Stomach (tissue), 9 donors: ENCODE measurements around the gene NXPH3. TPM values are rescaled to one million over a fixed set of nuclear protein-coding genes. Genes with fewer than 3 reads are reported as not detected.

ENCODE experiments used
- DNase-seq, 2 donors: peaks; one replicate each; pipeline versions ENCODE4 v3.0.0 to v3.0.0-alpha.2; 2013 to 2019
- H3K27ac ChIP-seq, 5 donors: fragments of 200-600 bp in 4 of 5; sonication (generic) in 4 of 5; one replicate each; pipeline ENCODE4 v1.5.1; 2013 to 2019; ENCODE audit warnings: mild to moderate bottlenecking in 1 of 5, moderate library complexity in 1 of 5
- H3K27me3 ChIP-seq, 3 donors: fragments of 200-600 bp; sonication (generic); one replicate each; pipeline ENCODE4 v1.5.1; 2017 to 2019; ENCODE audit warnings: mixed run types in 1 of 3
- H3K36me3 ChIP-seq, 4 donors: fragments of 200-600 bp; sonication (generic); 1 replicate in 3 of 4; 2 replicates in 1 of 4; pipeline ENCODE4 v1.5.1; 2016 to 2019
- H3K4me1 ChIP-seq, 4 donors: fragments of 200-600 bp; sonication (generic); one replicate each; pipeline ENCODE4 v1.5.1; 2016 to 2019
- H3K4me3 ChIP-seq, 4 donors: fragments of 200-600 bp; sonication (generic) in 3 of 4; one replicate each; pipeline ENCODE4 v1.5.1; 2016 to 2019; ENCODE audit warnings: mild to moderate bottlenecking in 1 of 4
- H3K9me3 ChIP-seq, 4 donors: fragments of 200-600 bp; sonication (generic); one replicate each; pipeline ENCODE4 v1.5.1; 2016 to 2019
- EP300 ChIP-seq: sonication (generic); formaldehyde crosslinking; IDR thresholded peaks from one replicate; pipeline ENCODE4 v1.6.1; 2017; ENCODE audit warnings: antibody characterized with exemption
- POLR2A ChIP-seq, 4 donors: fragments of 450-650 bp; IDR thresholded peaks; one replicate each; pipeline ENCODE4 v1.6.1; 2016; ENCODE audit warnings: antibody characterized with exemption in 4 of 4, control low read depth in 2 of 4, mild to moderate bottlenecking in 1 of 4, moderate library complexity in 1 of 4
- POLR2AphosphoS5 ChIP-seq, 3 donors: sonication (generic); formaldehyde crosslinking; IDR thresholded peaks; one replicate each; pipeline ENCODE4 v1.6.1; 2016; ENCODE audit warnings: antibody characterized with exemption in 3 of 3
- WGBS, 5 donors: extraction: QIAGEN DNeasy Blood & Tissue Kit in 3 of 5; methylation state at CpG; one replicate each; pipeline versions ENCODE4 v1.1.5 to v1.1.7; 2013 to 2018; 5-methylcytosine and 5-hydroxymethylcytosine counted together
- intact Hi-C: fragments of 100-400 bp; cut with DNase I; formaldehyde crosslinking; loops from one replicate; pipeline ENCODE4 v1.15.1; 2023; ENCODE audit warnings: low total_unique reads
- polyA plus RNA-seq, 3 donors: library from polyadenylated mRNA; stranded (reverse); fragments of 200-250 nt; gene quantifications; one replicate each; pipeline ENCODE4 v1.2.3, GENCODE V29; 2013
- total RNA-seq, 5 donors: library from RNA; depleted of rRNA; stranded (reverse); fragments of >200 nt; gene quantifications; one replicate each; pipeline versions ENCODE4 v1.1.0 to v1.2.3, GENCODE V29; 2014 to 2016
- TF ChIP-seq, protein P1 (sequence below), 7 experiments: fragments of 450-650 bp in 4 of 7; fragments of 200-600 bp in 3 of 7; sonication (generic) in 3 of 7; IDR thresholded peaks; one replicate each; pipeline ENCODE4 v1.5.1; 2016 to 2019; ENCODE audit warnings: antibody characterized with exemption in 7 of 7, control low read depth in 2 of 7, mild to moderate bottlenecking in 1 of 7
- donor health status: healthy with polysubstance abuse.
- donor health status: Bipolar disorder and iron deficiency.
- donor health status: healthy.

Gene NXPH3
- total and polyA plus RNA-seq, 8 donors = 0.50 to 10.7 (median 1.1) TPM; not detected in 2

DNA sequence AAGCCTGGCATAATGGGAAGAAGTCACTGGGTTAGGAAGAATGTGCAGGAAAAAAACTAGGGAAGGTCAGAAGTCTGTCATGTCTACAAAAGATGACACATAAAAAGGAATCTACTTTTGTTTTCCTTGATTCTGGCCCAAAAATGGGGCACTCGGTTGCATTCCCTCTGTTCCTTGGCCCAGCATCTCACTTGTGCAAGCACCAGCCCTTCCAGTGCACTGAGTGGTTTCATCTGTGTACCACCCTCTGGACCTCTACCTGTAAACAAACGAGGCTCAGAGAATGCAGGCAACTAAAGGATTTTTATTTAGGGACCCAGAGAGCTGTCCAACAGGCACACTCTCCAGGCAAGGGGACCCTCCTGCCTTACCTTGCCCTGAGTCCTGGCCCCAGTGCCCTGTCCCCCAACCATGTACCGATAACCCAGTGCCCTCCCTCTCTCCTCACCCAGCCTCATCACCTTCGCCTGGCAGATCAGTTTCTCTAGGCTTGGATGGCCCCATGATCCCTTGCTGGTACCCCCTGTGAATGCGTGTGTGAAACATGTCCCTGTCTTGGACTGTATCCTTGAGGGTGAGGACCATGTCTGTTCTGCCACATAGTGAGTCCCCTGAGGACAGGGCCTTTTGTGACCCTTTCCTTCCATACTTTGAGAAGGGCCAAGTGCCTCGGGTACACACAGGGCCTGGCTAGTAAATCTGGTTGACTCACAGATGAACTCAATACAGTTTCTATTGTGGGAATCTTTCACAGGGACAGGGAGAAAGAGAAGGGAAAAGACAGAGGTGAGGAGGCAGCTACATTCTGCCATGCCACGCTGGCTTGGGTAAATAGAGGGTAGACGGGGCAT, 13.3 kb downstream of the NXPH3 start:
- Histone ChIP-seq H3K27me3 (no peaks in the 10 kb centered on the region), H3K4me3 (no peak overlapping the region), H3K4me1 (no peaks in the 10 kb centered on the region), H3K9me3 (no peaks in the 10 kb centered on the region), H3K27ac (no peak overlapping the region), H3K36me3 (peaks cover 9 to 28% (median 24%) of the 10 kb centered on the region in 4 donors)
- no peak for DNase-seq
- intact Hi-C loops = no loop called here
- TF ChIP-seq POLR2A (IDR thresholded peaks at IDR 0.05) (no peak), EP300 (no peak), POLR2AphosphoS5 (IDR thresholded peaks at IDR 0.05) (no peak)
- TF ChIP-seq, protein P1, sequence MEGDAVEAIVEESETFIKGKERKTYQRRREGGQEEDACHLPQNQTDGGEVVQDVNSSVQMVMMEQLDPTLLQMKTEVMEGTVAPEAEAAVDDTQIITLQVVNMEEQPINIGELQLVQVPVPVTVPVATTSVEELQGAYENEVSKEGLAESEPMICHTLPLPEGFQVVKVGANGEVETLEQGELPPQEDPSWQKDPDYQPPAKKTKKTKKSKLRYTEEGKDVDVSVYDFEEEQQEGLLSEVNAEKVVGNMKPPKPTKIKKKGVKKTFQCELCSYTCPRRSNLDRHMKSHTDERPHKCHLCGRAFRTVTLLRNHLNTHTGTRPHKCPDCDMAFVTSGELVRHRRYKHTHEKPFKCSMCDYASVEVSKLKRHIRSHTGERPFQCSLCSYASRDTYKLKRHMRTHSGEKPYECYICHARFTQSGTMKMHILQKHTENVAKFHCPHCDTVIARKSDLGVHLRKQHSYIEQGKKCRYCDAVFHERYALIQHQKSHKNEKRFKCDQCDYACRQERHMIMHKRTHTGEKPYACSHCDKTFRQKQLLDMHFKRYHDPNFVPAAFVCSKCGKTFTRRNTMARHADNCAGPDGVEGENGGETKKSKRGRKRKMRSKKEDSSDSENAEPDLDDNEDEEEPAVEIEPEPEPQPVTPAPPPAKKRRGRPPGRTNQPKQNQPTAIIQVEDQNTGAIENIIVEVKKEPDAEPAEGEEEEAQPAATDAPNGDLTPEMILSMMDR (IDR thresholded peaks at IDR 0.05) = no peak
- 69 to 79% (median 78%) methylated on average over 7 to 8 of the region's 8 CpGs for WGBS, 5 donors

DNA sequence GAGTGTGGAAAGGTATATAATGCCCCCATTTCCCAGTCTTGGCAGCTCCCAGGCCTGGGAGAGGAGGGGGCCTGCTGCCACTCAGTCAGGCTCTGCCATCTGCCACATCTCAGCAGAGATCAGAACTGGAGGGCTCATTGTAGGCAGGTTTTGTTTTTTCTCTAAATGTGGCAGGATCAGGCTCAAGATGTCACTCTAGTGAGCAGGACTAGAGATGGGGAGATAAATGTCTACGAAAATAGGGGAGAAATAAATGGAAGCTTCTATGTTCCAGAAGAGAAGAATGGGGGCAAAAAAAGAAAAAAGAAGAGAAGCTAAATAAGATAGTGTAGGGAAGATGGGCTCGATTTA, 13.9 kb downstream of the NXPH3 start:
- Histone ChIP-seq H3K9me3 (no peaks in the 10 kb centered on the region), H3K27ac (no peak overlapping the region), H3K36me3 (peaks cover 10 to 34% (median 29%) of the 10 kb centered on the region in 4 donors), H3K27me3 (no peaks in the 10 kb centered on the region), H3K4me1 (no peaks in the 10 kb centered on the region), H3K4me3 (no peak overlapping the region)
- DNase-seq = no peak
- TF ChIP-seq POLR2A (IDR thresholded peaks at IDR 0.05) (no peak), POLR2AphosphoS5 (IDR thresholded peaks at IDR 0.05) (no peak), EP300 (no peak)
- TF ChIP-seq, protein P1 (IDR thresholded peaks at IDR 0.05) = no peak
- intact Hi-C loops = no loop called here
- WGBS, 5 donors = 85 to 89% (median 86%) methylated on average over 2 of the region's 2 CpGs

DNA sequence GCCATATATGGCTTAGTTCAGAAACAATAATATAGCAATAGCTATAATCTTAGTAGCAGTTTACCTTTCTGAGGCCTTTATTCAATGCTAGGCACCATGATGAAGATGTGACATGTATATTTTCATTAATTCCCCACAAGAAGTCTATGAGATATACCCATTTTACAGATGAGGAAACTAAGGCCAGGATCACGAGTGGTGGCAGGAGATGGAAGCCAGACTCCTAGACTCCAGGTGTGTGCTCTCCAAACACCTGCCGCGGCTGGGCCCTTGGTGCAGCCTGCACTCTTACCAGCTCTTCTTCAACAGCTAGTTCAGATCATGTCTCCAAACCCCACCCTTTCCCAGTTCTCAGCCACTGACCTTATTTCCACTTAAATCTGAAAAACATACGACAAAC, 15.2 kb downstream of the NXPH3 start:
- TF ChIP-seq POLR2A (IDR thresholded peaks at IDR 0.05) = no peak
- TF ChIP-seq, protein P1 (IDR thresholded peaks at IDR 0.05) = no peak
- no peak for TF ChIP-seq EP300
- TF ChIP-seq POLR2AphosphoS5 (IDR thresholded peaks at IDR 0.05) = no peak
- WGBS, 5 donors = 94 to 98% (median 96%) methylated on average over 4 of the region's 4 CpGs
- Histone ChIP-seq H3K36me3 (peaks cover 11 to 47% (median 42%) of the 10 kb centered on the region in 4 donors), H3K4me1 (no peaks in the 10 kb centered on the region), H3K27me3 (no peaks in the 10 kb centered on the region), H3K27ac (no peak overlapping the region), H3K4me3 (no peak overlapping the region), H3K9me3 (no peaks in the 10 kb centered on the region)
- intact Hi-C loops = no loop called here
- no peak for DNase-seq

DNA sequence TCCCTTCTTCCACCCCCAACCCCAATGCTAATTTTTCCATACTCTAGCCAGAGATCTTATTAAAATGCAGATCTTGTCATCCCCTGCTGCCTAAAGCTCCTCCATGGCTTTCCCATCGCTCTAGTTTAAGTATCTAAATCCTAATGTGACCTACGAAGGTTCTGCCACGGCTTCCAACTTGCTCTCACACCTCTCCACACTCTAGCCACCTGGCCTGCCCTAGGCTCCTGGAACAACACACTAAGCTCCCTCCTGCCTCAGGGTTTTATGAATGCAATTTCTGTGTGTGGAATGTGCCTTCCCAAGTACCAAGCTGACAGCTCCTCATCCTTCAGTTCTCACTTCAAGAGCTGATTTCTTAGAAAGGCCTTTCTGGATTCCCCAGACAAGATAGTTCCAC, 16.6 kb downstream of the NXPH3 start:
- no peaks in the 10 kb centered on the region for H3K27me3 ChIP-seq
- intact Hi-C loops = no loop called here
- WGBS, 5 donors = 91 to 96% (median 94%) methylated on average over 3 of the region's 3 CpGs
- H3K36me3 ChIP-seq = peaks cover 18 to 61% (median 55%) of the 10 kb centered on the region in 4 donors
- no peak for DNase-seq
- TF ChIP-seq EP300 (no peak), POLR2AphosphoS5 (IDR thresholded peaks at IDR 0.05) (no peak), POLR2A (IDR thresholded peaks at IDR 0.05) (no peak)
- H3K4me3 ChIP-seq = no peak overlapping the region
- H3K9me3 ChIP-seq = no peaks in the 10 kb centered on the region
- no peak overlapping the region for H3K27ac ChIP-seq
- H3K4me1 ChIP-seq = peaks cover 0 to 7% (median under 1%) of the 10 kb centered on the region in 4 donors

DNA sequence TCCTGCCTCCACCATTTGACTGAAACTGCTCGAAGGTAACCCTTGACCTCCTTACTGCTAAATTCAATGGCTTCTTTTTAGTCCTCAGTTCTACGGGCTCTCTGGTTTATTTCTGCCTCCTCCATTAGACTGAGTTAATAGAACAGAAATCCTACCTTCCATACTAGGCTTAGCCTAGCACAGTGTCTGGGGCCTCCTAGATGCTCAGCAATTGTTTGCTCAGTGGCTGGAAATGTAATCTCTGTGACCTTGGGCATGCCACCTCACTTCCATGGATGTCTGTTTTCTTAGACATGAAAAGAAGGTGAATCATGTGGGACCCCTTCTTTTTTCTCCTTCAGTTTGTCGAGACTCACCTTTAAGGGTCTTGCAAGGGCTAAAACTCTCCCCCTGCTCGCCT, 19.7 kb downstream of the NXPH3 start:
- H3K36me3 ChIP-seq = peaks cover 39 to 89% (median 80%) of the 10 kb centered on the region in 4 donors
- H3K4me3 ChIP-seq = no peak overlapping the region
- H3K9me3 ChIP-seq = no peaks in the 10 kb centered on the region
- H3K27ac ChIP-seq = no peak overlapping the region
- H3K27me3 ChIP-seq = no peaks in the 10 kb centered on the region
- no peak for DNase-seq
- TF ChIP-seq, protein P1 (IDR thresholded peaks at IDR 0.05) = no peak
- TF ChIP-seq POLR2A (IDR thresholded peaks at IDR 0.05) = no peak
- TF ChIP-seq EP300 = no peak
- TF ChIP-seq POLR2AphosphoS5 (IDR thresholded peaks at IDR 0.05) = no peak
- 89 to 99% (median 97%) methylated on average over 4 of the region's 4 CpGs for WGBS, 5 donors
- peaks cover 0 to 24% (median 10%) of the 10 kb centered on the region in 4 donors for H3K4me1 ChIP-seq
- intact Hi-C loops = no loop called here
